ENCODE results near the gene BPIFB2. TPM values are rescaled to one million over a fixed set of nuclear protein-coding genes. Genes with fewer than 3 reads are reported as not detected.

The BPIFB2 gene
- polyA plus RNA-seq, 1 experiment, result not detected

- ChIA-PET CTCF (interaction anchor here (1.3 kb wide), 1 partner anchor 26 kb away, joined by 4 read pairs; no protein-coding TSS in a partner anchor), POLR2A (no interaction called here)
- DNase-seq (ENCODE audit: low read depth), result no peak
- H3K36me3 ChIP-seq (ENCODE audit: control insufficient read depth, insufficient read depth, low read length), result no peaks in the 10 kb centered on the region
- no peak overlapping the region for H3K4me3 ChIP-seq (ENCODE audit: low read depth, low read length)
- H3K27me3 ChIP-seq (ENCODE audit: control insufficient read depth, insufficient read depth, low read length), result peaks cover 4% of the 10 kb centered on the region; the same call in 1 of the 2 replicates
- TF ChIP-seq, protein P1, sequence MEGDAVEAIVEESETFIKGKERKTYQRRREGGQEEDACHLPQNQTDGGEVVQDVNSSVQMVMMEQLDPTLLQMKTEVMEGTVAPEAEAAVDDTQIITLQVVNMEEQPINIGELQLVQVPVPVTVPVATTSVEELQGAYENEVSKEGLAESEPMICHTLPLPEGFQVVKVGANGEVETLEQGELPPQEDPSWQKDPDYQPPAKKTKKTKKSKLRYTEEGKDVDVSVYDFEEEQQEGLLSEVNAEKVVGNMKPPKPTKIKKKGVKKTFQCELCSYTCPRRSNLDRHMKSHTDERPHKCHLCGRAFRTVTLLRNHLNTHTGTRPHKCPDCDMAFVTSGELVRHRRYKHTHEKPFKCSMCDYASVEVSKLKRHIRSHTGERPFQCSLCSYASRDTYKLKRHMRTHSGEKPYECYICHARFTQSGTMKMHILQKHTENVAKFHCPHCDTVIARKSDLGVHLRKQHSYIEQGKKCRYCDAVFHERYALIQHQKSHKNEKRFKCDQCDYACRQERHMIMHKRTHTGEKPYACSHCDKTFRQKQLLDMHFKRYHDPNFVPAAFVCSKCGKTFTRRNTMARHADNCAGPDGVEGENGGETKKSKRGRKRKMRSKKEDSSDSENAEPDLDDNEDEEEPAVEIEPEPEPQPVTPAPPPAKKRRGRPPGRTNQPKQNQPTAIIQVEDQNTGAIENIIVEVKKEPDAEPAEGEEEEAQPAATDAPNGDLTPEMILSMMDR (IDR thresholded peaks at IDR 0.05; ENCODE audit: insufficient read depth, low read depth, low read length), result no peak
These were observed 62.9 kb downstream of the BPIFB2 start for GRCh38 chr20:33070111-33071053.

- Histone ChIP-seq H3K4me3 (ENCODE audit: low read depth, low read length) (no peak overlapping the region), H3K36me3 (ENCODE audit: control insufficient read depth, insufficient read depth, low read length) (no peaks in the 10 kb centered on the region), H3K27me3 (ENCODE audit: control insufficient read depth, insufficient read depth, low read length) (peaks cover 2% of the 10 kb centered on the region; the same call in 1 of the 2 replicates)
- CTCF ChIA-PET, result interaction anchor here (1.3 kb wide), 1 partner anchor 26 kb away, joined by 4 read pairs; no protein-coding TSS in a partner anchor
- TF ChIP-seq, protein P1 (IDR thresholded peaks at IDR 0.05; ENCODE audit: insufficient read depth, low read depth, low read length), result no peak
- POLR2A ChIA-PET, result no interaction called here
- no peak for DNase-seq (ENCODE audit: low read depth)
These were observed 63.7 kb downstream of the BPIFB2 start for GRCh38 chr20:33071198-33071597.

DNA sequence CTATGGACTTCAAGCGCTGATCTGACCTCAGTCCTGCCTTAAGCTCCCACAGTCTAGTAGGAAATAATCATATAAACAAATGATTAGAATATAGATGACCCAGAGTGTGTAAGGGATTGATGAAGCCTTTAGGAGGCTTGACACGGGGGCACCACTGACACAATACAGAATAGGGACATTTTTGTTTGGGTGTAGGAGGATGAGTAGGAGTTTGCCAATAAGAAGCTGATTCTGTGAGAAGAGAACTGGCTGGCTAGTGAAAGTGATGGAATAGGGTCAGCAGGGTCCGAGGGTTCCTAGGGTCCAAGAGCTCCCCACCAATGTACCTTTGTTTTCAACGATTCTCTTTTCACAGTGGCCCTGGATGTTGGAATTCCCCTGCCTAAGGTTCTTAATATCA lies 64.9 kb downstream of the BPIFB2 start:
- ChIA-PET CTCF (no interaction called here), POLR2A (no interaction called here)
- Histone ChIP-seq H3K36me3 (ENCODE audit: control insufficient read depth, insufficient read depth, low read length) (no peaks in the 10 kb centered on the region), H3K4me3 (ENCODE audit: low read depth, low read length) (no peak overlapping the region), H3K27me3 (ENCODE audit: control insufficient read depth, insufficient read depth, low read length) (peaks cover 2% of the 10 kb centered on the region; the same call in 1 of the 2 replicates)
- no peak for DNase-seq (ENCODE audit: low read depth)
- TF ChIP-seq, protein P1 (IDR thresholded peaks at IDR 0.05; ENCODE audit: insufficient read depth, low read depth, low read length), result no peak

GRCh38 chr20:33072813-33073212 lies 65.3 kb downstream of the BPIFB2 start:
- DNase-seq (ENCODE audit: low read depth), result no peak
- TF ChIP-seq, protein P1 (IDR thresholded peaks at IDR 0.05; ENCODE audit: insufficient read depth, low read depth, low read length), result no peak
- POLR2A ChIA-PET, result no interaction called here
- CTCF ChIA-PET, result no interaction called here
- Histone ChIP-seq H3K36me3 (ENCODE audit: control insufficient read depth, insufficient read depth, low read length) (no peaks in the 10 kb centered on the region), H3K4me3 (ENCODE audit: low read depth, low read length) (no peak overlapping the region), H3K27me3 (ENCODE audit: control insufficient read depth, insufficient read depth, low read length) (peaks cover 2% of the 10 kb centered on the region; the same call in 1 of the 2 replicates)

Other genes with a start within 250 kb of the BPIFB2 start
- 1.1 and 1.3 TPM in 2 replicates for gene DNMT3B, start 245.3 kb upstream of the BPIFB2 start, polyA plus RNA-seq (2011; rRNA removed)
- 61.5 and 99.2 TPM in 2 replicates for gene MAPRE1, start 187.8 kb upstream of the BPIFB2 start, polyA plus RNA-seq (2011; rRNA removed)
- gene EFCAB8, start 148.8 kb upstream of the BPIFB2 start, polyA plus RNA-seq (2011; rRNA removed), result not detected in 2 replicates
- not detected in 2 replicates for gene SUN5, start 3.3 kb upstream of the BPIFB2 start, polyA plus RNA-seq (2011; rRNA removed)
- gene BPIFB6, start 23.9 kb downstream of the BPIFB2 start, polyA plus RNA-seq (2011; rRNA removed), result not detected in 2 replicates
- not detected in 2 replicates for gene BPIFB3, start 46.2 kb downstream of the BPIFB2 start, polyA plus RNA-seq (2011; rRNA removed)
- not detected in 2 replicates for gene BPIFB4, start 71.9 kb downstream of the BPIFB2 start, polyA plus RNA-seq (2011; rRNA removed)
- gene BPIFA2, start 160.5 kb downstream of the BPIFB2 start, polyA plus RNA-seq (2011; rRNA removed), result not detected in 2 replicates
- not detected in 2 replicates for gene BPIFA3, start 209.6 kb downstream of the BPIFB2 start, polyA plus RNA-seq (2011; rRNA removed)
- not detected in 2 replicates for gene BPIFA1, start 228.3 kb downstream of the BPIFB2 start, polyA plus RNA-seq (2011; rRNA removed)

Measured in BJ (cell line).